PFSK-1 (cell line): ENCODE measurements around the gene FER.

Experiments used
- FOXP2 ChIP-seq: optimal IDR thresholded peaks from 2 replicates; pipeline ENCODE3; 2011; ENCODE audit warnings: borderline replicate concordance, control low read depth, inconsistent platforms; ENCODE audit not compliant: insufficient read depth; ENCODE audit errors: extremely low read length, extremely low read depth
- POLR2AphosphoS5 ChIP-seq: IDR thresholded peaks from 2 replicates; pipeline ENCODE4 v1.6.1; 2012; ENCODE audit warnings: low read depth, mild to moderate bottlenecking, control low read depth, low read length, moderate library complexity
- REST ChIP-seq, 2 experiments: IDR thresholded peaks; 2 replicates each; pipeline versions ENCODE4 v1.6.1 to v1.8.0; 2011 to 2012; ENCODE audit warnings: low read depth in 2 of 2, low read length in 2 of 2, control low read depth in 1 of 2, inconsistent platforms in 1 of 2, mild to moderate bottlenecking in 1 of 2, moderate library complexity in 1 of 2; ENCODE audit not compliant: insufficient read depth in 1 of 2
- SIN3A ChIP-seq: IDR thresholded peaks from 2 replicates; pipeline ENCODE4 v1.6.1; 2012; ENCODE audit warnings: mild to moderate bottlenecking, low read length, moderate library complexity, borderline replicate concordance; ENCODE audit not compliant: insufficient read depth
- TAF1 ChIP-seq: IDR thresholded peaks from 2 replicates; pipeline ENCODE4 v1.6.1; 2012; ENCODE audit warnings: low read length, control low read depth, borderline replicate concordance; ENCODE audit not compliant: insufficient read depth

Gene FER

GRCh38 chr5:109239456-109239855 is 491.8 kb downstream of the FER start:
- no peak for TF ChIP-seq TAF1
- no peak for TF ChIP-seq POLR2AphosphoS5
- no peak for TF ChIP-seq FOXP2
- no peak for TF ChIP-seq SIN3A
- no peak for TF ChIP-seq REST (IDR thresholded peaks at IDR 0.05; ENCODE audit: insufficient read depth in 1 of 2, low read depth in 2 of 2, low read length in 2 of 2)

GRCh38 chr5:109242518-109242917 is 494.8 kb downstream of the FER start:
- no peak for TF ChIP-seq SIN3A
- TF ChIP-seq POLR2AphosphoS5: no peak
- TF ChIP-seq TAF1: no peak
- no peak for TF ChIP-seq REST (IDR thresholded peaks at IDR 0.05; ENCODE audit: insufficient read depth in 1 of 2, low read depth in 2 of 2, low read length in 2 of 2)
- no peak for TF ChIP-seq FOXP2

GRCh38 chr5:109246395-109246794 is 498.7 kb downstream of the FER start:
- TF ChIP-seq TAF1 (no peak), POLR2AphosphoS5 (no peak), FOXP2 (no peak), REST (IDR thresholded peaks at IDR 0.05; ENCODE audit: insufficient read depth in 1 of 2, low read depth in 2 of 2, low read length in 2 of 2) (no peak), SIN3A (no peak)
